COR-L47 (cell line): Measurements from ENCODE around the gene MMP14.
"Not testable (repeated sequence)": the region's sequence is repeated elsewhere in the genome, so short reads cannot be mapped to it uniquely, and the experiment has no call there.

Experiments used
- DNase-seq: peaks from one replicate; lab custom pipeline; 2025; lab: John Stamatoyannopoulos, UW

MMP14 gene

DNA sequence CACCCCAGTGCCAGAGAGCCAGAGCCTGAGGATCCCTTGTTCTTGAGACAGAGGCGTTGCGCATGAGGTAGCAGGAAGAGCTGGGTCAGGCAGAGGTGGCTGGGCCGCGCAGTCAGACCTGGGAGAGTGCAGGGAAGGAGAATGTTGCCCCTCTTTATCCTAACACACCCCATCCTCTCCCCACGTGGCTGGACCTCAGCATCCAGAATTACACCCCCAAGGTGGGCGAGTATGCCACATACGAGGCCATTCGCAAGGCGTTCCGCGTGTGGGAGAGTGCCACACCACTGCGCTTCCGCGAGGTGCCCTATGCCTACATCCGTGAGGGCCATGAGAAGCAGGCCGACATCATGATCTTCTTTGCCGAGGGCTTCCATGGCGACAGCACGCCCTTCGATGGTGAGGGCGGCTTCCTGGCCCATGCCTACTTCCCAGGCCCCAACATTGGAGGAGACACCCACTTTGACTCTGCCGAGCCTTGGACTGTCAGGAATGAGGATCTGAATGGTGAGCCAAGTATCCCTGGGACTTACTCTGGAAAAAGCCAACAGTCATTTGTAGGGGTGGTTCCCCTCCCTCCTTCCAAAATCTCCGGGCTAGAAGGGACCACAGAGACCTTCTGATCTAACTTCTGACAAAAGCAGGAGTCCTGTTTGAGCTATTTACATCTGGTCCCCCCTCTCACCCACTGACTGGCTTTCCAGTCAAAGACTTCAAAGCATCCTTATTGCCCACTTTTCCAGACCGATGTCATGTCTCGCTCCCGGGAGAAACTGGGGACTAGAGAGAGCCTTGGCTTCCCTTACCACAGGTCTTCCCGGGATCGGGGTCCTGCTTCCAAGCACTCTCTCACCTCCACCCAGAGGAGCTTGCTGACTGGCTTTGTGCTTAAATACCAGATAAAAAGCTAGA, 6.1 kb downstream of the MMP14 start:
- no peak for DNase-seq

DNA sequence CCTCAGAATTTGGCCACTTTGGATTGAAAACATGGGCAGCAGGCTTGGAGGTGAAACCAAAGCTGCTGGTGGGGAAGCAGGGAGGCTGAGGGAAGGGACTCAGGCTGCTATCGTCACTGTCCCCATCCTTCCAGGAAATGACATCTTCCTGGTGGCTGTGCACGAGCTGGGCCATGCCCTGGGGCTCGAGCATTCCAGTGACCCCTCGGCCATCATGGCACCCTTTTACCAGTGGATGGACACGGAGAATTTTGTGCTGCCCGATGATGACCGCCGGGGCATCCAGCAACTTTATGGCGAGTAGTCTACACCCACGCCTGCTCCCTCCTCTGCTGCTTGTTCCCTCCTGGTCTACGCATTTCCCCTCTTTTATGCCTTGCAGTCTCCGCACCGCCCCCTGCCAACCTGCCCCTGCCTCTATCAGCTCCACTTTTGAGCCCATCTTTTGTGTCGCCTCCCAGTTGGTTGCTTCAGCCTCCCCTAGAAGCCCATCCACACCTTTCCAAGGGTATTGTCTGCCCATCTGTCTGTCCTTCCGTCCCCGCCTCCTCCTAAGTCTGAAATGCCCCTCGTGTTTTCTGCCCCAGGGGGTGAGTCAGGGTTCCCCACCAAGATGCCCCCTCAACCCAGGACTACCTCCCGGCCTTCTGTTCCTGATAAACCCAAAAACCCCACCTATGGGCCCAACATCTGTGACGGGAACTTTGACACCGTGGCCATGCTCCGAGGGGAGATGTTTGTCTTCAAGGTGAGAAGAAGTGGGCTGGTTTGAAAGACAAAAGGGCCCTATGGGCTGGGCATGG, 6.9 kb downstream of the MMP14 start:
- DNase-seq: no peak

DNA sequence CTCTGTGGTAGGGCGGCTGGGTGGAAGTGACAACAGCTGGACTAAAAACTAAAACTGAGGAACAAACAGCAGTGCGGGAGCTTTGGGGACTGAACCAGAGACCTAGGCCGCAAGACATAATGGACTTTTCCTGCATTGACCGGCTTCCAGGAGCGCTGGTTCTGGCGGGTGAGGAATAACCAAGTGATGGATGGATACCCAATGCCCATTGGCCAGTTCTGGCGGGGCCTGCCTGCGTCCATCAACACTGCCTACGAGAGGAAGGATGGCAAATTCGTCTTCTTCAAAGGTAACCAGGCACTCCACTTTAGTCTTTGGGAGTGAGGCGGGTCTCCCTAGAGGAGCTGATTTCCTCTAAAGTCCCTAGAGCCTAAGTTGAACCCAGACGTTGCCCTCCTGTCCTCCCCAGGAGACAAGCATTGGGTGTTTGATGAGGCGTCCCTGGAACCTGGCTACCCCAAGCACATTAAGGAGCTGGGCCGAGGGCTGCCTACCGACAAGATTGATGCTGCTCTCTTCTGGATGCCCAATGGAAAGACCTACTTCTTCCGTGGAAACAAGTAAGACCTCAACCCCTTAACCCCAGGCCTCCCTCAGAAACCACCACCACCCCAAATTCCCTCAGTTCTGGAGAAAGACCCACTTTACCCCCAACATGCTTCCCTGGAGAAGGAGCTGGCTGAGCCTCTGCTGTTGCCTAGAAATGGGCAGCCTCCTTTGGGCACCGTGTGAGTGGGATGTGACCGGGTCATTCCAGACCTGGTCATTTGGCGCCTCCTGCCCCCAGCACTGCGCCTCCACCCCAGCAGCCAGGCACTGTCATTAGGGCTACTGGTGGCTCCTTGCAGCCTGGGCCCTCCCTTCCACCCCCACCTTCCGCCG, 8.1 kb downstream of the MMP14 start:
- DNase-seq: no peak

DNA sequence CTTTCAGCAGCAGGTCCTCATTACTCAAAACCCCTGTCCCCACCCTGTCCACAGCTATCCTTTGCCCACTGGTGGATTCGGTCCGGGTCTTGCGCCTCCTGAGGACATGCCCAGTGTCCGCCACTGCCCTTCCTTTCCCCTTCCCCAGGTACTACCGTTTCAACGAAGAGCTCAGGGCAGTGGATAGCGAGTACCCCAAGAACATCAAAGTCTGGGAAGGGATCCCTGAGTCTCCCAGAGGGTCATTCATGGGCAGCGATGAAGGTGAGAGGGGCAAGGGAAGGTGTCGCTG, 8.7 kb downstream of the MMP14 start:
- no peak for DNase-seq

DNA sequence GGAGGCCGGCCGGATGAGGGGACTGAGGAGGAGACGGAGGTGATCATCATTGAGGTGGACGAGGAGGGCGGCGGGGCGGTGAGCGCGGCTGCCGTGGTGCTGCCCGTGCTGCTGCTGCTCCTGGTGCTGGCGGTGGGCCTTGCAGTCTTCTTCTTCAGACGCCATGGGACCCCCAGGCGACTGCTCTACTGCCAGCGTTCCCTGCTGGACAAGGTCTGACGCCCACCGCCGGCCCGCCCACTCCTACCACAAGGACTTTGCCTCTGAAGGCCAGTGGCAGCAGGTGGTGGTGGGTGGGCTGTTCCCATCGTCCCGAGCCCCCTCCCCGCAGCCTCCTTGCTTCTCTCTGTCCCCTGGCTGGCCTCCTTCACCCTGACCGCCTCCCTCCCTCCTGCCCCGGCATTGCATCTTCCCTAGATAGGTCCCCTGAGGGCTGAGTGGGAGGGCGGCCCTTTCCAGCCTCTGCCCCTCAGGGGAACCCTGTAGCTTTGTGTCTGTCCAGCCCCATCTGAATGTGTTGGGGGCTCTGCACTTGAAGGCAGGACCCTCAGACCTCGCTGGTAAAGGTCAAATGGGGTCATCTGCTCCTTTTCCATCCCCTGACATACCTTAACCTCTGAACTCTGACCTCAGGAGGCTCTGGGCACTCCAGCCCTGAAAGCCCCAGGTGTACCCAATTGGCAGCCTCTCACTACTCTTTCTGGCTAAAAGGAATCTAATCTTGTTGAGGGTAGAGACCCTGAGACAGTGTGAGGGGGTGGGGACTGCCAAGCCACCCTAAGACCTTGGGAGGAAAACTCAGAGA, 9.6 kb downstream of the MMP14 start:
- DNase-seq: no peak

DNA sequence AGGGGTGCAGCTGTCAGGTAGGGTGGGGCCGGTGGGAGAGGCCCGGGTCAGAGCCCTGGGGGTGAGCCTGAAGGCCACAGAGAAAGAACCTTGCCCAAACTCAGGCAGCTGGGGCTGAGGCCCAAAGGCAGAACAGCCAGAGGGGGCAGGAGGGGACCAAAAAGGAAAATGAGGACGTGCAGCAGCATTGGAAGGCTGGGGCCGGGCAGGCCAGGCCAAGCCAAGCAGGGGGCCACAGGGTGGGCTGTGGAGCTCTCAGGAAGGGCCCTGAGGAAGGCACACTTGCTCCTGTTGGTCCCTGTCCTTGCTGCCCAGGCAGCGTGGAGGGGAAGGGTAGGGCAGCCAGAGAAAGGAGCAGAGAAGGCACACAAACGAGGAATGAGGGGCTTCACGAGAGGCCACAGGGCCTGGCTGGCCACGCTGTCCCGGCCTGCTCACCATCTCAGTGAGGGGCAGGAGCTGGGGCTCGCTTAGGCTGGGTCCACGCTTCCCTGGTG, 10.5 kb downstream of the MMP14 start:
- no peak for DNase-seq

DNA sequence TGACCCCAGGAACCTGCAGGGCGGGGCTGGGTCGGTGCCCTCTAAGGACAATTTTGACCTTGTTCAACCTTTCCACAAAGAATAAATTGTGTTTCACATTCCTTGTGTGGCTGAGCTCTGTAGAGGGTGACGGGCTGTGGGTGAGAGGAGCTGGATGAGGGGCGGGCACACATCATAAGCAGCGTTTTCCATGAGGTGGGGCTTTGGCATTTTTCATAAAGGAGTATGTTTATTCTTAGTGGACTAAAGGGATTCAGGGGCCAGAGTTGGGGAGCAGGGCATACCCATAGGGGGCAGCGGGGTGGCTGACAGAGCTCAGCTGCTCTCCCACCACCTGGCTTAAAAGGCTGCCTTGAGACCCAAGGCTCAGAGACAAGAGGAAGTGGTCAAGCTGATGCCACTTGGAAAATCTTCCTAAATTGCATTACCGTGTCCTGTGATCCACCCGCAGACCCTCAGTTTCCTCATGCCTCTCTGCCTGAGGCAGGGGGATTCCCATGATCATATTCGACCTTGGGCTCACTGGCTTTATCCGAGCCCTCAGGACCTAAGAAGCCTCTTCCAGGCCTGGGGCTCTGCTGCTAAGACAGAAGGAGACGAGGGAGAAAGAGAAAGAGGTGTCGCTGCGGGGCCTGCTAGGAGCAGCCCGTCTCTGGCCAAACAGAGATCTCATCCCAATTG, 11.4 kb downstream of the MMP14 start:
- no peak for DNase-seq

DNA sequence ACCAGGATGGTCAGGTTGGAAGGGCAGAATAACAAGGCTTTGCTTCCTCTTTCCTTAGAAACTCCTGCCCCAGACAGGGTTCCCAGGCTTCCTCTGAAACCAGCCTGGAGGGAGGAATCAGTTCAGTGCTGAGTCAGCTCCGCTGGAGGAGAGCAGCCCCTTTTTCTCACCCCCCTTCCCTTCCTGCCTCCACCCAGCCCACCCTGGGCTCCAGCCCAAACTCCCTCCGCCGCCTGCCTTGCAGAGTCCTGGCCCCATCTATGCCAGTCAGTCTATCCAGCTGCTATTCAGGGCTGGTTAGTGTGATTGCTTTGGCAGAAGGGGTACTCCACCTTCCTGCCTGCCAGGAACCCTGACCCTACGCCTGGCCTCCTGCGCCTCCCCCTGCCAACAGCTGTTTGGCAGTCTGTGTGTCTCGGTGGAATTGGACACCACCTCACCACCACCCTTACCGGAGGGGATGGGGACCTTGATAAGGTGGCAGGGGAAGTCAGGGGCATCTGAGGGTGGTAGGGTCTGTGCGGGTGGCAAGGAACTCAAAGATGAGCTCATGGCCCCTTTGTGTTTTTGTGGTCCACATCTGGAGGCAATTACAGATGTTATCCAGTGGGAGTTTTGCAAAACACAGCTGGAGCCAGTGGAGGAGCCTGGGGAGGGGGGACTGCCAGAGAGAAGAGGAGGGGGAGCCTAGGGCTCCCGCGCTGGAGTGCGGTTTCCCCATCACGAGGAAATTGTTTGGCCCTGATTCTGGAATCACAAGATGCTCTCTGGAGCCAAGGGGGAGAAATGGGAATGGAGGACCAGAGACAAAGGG, 12.2 kb downstream of the MMP14 start:
- DNase-seq: no peak

DNA sequence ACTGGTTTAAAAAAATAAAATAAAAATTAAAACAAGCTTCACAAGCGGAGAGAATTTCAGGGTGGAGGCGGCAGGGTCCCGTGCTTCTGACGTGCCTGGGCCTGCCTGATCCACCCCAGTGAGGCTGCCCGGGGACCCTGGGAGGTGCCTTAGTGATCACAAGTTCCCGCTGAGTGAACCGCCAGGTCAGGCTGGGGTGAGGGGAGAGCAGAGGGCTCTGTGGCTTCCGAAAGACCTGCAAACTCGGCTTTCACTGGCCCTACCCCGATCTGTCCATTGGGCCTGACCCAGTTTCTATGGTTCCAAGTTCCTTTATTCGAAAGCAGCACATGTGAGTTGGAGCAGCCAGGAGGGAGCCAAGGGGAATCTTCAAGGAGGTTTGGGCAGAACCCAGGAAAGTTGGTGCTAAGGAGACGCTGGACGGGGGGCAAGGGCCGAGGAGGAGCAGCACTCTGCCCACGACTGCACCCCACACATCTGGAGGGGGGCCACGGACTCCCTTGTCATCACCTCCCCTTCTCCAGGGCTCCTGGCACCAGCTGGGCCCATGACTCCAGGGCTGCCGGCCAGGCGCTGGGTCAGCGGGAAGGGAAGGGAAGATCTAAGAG, 12.9 kb downstream of the MMP14 start:
- DNase-seq: no peak

DNA sequence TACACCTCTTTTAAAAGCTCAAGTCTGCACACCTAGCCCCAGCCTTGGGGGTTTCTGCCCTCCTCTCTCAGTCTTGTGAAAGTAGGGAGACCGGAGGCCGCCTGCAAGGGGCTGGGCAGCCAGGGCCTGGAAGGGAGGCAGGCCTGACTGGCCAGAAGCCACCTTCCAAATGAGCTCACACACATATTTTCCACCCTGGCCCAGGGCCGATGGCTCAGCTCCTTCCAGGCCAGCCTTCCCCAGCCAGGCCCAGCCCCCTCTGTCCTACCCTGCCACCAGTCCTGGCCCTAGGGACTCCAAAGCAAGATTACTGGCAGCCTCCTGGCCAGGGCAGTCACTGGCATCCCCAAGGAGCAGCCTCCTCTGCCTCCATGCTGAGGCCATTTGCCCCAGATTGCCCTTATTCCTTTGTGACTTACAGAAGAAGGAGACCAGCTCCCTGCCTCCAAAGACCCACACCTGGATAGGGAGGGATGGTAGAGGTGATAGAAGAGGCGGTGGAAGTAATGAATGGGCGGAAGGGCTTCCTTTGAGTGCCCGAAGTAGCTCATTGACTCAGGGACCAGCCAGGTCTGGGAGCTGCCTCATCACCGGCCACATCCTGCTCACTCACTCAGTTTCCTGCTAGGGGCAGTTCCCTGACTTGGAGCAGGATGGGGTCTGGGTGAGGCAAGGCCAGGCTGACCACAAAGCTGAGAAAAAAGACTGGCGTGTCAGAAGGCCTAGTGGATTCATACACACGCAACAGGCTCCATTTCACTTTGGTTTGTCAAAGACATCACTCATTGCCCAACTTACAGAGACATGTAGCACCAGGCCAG, 14.8 kb downstream of the MMP14 start:
- no peak for DNase-seq

DNA sequence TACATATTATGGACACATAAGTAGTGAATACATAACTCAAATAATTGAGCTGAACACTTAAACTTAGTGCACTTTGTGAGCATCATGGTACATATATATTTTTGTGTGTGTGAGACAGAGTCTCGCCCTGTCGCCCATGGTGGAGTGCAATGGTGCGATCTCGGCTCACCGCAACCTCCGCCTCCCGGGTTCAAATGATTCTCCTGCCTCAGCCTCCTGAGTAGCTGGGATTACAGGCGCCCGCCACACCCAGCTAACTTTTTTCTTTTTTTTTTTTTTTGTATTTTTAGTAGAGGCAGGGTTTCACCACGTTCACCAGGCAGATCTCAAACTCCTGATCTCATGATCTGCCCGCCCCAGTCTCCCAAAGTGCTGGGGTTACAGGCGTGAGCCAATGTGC, 15.8 kb downstream of the MMP14 start:
- DNase-seq: not testable (repeated sequence)

DNA sequence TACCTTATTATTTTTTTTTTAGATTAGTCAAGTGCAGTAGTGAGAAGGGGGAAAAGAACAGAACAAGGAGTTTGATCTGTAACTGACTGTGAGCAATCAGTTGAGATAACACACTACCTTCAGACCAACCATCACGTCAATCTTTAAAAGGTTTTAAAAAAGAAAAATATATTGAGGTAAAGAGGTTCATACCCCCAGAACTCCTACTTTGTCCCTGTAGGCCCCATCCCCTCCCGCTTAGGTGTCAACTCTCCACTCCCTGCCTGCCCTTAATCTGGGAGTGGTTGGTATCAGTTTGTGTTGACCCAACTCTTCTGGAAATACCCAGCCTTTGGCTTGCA, 16.2 kb downstream of the MMP14 start:
- DNase-seq: no peak

DNA sequence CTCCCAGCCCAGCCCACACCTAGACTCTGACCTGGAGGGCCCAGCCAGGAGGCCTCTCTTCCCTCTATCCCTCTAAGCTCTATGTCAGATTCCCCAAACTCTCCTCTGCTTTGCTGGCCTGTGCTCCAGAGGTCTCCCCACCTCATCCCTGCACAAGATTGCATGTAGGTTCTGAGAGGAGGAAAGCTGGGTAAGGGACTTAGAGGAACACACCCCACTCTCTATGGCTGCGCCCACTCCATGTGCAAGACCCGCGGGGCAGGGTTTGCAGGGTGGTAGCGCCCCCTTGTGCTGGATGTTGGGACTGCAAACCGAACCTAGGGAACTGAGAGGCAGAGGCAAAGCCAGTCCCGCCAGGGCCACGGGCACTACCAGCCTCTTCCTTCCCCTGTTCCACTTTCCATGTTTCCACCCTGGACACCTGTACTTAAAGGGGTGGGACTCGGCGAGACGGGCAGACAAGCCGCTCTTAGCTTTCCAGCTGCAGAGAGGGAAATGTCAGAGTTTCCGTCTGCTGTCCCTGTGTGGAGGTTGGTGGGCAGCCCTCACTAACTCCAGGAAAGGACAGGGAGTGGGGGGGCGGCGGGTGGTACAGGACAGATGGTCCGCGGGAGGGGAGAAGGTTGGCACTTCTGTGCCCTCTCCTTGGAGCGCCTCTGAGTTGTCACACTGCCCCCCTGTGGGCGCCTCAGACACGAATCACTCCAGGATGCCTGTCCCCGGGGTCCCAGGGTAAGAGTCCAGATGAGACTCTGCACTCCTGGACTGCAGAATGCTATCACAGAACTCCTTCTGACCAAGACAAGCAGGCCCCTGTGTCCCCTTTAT, 16.8 kb downstream of the MMP14 start:
- peak; percentile 65 for DNase-seq

DNA sequence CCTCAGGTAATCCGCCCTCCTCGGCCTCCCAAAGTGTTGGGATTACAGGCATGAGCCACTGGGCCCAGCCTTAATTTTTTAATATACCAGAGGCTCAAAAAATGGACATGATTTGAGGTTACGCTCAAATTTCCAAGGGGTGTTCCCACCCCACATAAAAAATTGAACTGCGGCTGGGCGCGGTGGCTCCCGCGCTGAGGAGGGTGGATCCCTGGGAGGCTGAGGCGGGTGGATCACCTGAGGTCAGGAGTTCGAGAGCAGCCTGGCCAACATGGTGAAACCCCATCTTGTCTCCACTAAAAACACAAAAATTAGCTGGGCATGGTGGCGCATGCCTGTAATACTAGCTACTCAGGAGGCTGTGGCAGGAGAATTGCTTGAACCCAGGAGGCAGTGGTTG, 17.9 kb downstream of the MMP14 start:
- not testable (repeated sequence) for DNase-seq

DNA sequence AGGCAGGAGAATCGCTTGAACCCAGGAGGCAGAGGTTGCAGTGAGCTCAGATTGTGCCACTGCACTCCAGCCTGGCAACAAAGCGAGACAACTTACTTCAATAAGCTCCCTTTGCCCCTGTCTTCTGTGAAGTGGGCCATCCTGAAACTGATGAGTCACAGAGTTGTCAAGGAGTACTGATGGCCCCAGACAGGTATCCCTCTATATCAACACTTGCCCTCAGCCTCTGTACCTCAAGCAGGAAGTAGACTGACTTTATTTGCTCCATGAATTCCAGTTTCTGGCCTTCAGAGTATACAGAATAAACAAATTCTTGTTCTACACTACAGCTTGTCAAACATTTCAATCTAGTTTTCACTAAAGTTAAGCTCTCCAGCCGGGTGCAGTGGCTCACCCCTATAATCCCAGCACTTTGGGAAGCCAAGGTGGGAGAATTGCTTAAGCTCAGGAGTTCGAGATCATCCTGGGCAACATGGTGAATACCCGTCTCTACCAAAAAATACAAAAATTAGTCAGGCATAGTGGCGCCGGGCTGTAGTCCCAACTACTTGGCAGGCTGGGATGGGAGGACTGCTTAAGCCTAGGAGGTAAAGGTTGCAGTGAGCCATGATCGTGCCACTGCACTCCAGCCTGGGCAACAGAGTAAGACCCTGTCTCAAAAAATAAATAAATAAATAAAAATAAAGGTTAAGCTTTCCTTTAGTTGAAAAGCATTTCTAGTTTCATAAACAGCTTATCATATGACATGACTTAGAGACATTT, 18.8 kb downstream of the MMP14 start:
- no peak for DNase-seq

DNA sequence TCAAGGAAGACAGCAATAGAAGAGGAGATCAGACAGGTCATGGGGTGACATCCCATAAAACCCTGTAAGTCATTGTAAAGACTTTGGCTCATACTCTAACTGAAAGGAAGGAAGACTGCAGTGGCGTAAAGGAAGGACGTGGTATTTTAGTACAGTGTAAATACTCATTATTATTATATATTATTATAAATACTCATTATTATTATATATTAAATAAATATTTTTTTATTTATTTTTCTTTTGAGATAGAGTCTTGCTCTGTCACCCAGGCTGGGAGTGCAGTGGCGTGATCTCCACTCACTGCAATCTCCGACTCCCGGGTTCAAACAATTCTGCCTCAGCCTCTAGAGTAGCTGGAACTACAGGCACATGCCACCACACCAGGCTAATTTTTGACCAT, 20.0 kb downstream of the MMP14 start:
- no peak for DNase-seq

DNA sequence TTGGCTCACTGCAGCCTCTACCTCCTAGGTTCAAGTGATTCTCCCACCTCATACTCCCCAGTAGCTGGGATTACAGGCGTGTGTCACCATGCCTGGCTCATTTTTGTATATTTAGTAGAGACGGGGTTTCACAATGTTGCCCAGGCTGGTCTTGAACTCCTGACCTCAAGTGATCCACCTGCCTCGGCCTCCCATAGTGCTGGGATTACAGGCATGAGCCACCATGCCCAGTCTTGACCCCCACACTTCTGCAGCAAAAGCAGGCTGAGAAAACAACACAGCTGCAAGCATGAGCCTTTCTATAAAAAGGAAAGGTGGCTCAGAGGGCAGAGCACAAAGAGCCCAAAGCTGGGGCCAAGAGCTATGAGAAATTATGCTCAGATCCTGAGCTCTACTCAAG, 24.0 kb downstream of the MMP14 start:
- DNase-seq: not testable (repeated sequence)
